Left hindlimb (tissue), 1 donor: Measurements from ENCODE around the gene ADSL.
"Not testable (repeated sequence)": the region's sequence is repeated elsewhere in the genome, so short reads cannot be mapped to it uniquely, and the experiment has no call there.

ENCODE experiments used
- DNase-seq: peaks from one replicate; pipeline ENCODE4 v3.0.0-alpha.2; 2018

Gene ADSL

GRCh38 chr22:40346185-40347118, at the start of gene ADSL:
ADSL (plus strand) TSS chr22:40346500; CDS start chr22:40346559, 59 bp downstream.
- DNase-seq: peak; percentile 93

GRCh38 chr22:40300316-40300715, 46.0 kb upstream of the ADSL start:
- no peak for DNase-seq

- DNase-seq: no peak
Observed at GRCh38 chr22:40300884-40301672, 45.2 kb upstream of the ADSL start.

GRCh38 chr22:40302149-40302548, 44.2 kb upstream of the ADSL start:
- DNase-seq: no peak

GRCh38 chr22:40305625-40306024, 40.7 kb upstream of the ADSL start:
- DNase-seq: no peak

- no peak for DNase-seq
Observed at GRCh38 chr22:40308999-40309573, 37.2 kb upstream of the ADSL start.

GRCh38 chr22:40309631-40310030, 36.7 kb upstream of the ADSL start:
- DNase-seq: no peak

GRCh38 chr22:40310081-40310767, 36.1 kb upstream of the ADSL start:
- DNase-seq: peak; percentile 72

GRCh38 chr22:40310768-40311120, 35.6 kb upstream of the ADSL start:
- no peak for DNase-seq

GRCh38 chr22:40311646-40312045, 34.7 kb upstream of the ADSL start:
- not testable (repeated sequence) for DNase-seq

- no peak for DNase-seq
Observed at GRCh38 chr22:40312050-40312449, 34.2 kb upstream of the ADSL start.

GRCh38 chr22:40313007-40313406, 33.3 kb upstream of the ADSL start:
- DNase-seq: no peak

- DNase-seq: no peak
Observed at GRCh38 chr22:40314041-40314440, 32.3 kb upstream of the ADSL start.

- no peak for DNase-seq
Observed at GRCh38 chr22:40320687-40321086, 25.6 kb upstream of the ADSL start.

- no peak for DNase-seq
Observed at GRCh38 chr22:40322021-40322420, 24.3 kb upstream of the ADSL start.

- no peak for DNase-seq
Observed at GRCh38 chr22:40322818-40323447, 23.4 kb upstream of the ADSL start.

GRCh38 chr22:40323681-40324171, 22.6 kb upstream of the ADSL start:
- DNase-seq: peak; percentile 63

- DNase-seq: no peak
Observed at GRCh38 chr22:40324468-40325305, 21.6 kb upstream of the ADSL start.

- DNase-seq: no peak
Observed at GRCh38 chr22:40325315-40325714, 21.0 kb upstream of the ADSL start.

- DNase-seq: no peak
Observed at GRCh38 chr22:40326905-40327735, 19.2 kb upstream of the ADSL start.
